Osteoblast (primary cell): ENCODE results near the gene TNFRSF4. TPM values are rescaled to one million over a fixed set of nuclear protein-coding genes. Genes with fewer than 3 reads are reported as not detected.

ENCODE experiments used
- DNase-seq: peaks from one replicate; pipeline ENCODE4 v3.0.0; 2011; ENCODE audit warnings: low spot score, mixed read lengths; ENCODE audit not compliant: insufficient read length; ENCODE audit errors: missing footprints
- H2AFZ ChIP-seq: 2 replicates; pipeline ENCODE4 v1.6.0; 2011; ENCODE audit warnings: mild to moderate bottlenecking, low read length
- H3K27ac ChIP-seq: 2 replicates; pipeline ENCODE4 v1.5.1; 2011; ENCODE audit warnings: mild to moderate bottlenecking, low read depth, low read length, moderate library complexity
- H3K27me3 ChIP-seq: 2 replicates; pipeline ENCODE4 v1.6.0; 2012; ENCODE audit warnings: mild to moderate bottlenecking, control low read depth, inconsistent platforms, low read length, moderate library complexity; ENCODE audit not compliant: insufficient read depth
- H3K36me3 ChIP-seq: 2 replicates; pipeline ENCODE4 v1.5.1; 2011; ENCODE audit warnings: mild to moderate bottlenecking, low read length, control low read depth, moderate library complexity; ENCODE audit not compliant: insufficient read depth
- H3K4me1 ChIP-seq: 2 replicates; pipeline ENCODE4 v1.5.1; 2011; ENCODE audit warnings: mild to moderate bottlenecking, low read length, control low read depth, moderate library complexity; ENCODE audit not compliant: insufficient read depth
- H3K4me2 ChIP-seq: 2 replicates; pipeline ENCODE4 v1.6.0; 2011; ENCODE audit warnings: mild to moderate bottlenecking, low read length; ENCODE audit not compliant: insufficient read depth
- H3K4me3 ChIP-seq: fragments of 200-600 bp; sonication (generic); 3 replicates; pipeline ENCODE4 v1.5.1; 2012; ENCODE audit warnings: mild to moderate bottlenecking, low read length, inconsistent platforms; ENCODE audit not compliant: insufficient read depth
- H3K79me2 ChIP-seq: 2 replicates; pipeline ENCODE4 v1.6.0; 2012; ENCODE audit warnings: mild to moderate bottlenecking, low read length, control low read depth, inconsistent platforms; ENCODE audit not compliant: insufficient read depth
- H3K9me3 ChIP-seq: 2 replicates; pipeline ENCODE4 v1.5.1; 2011; ENCODE audit warnings: low read depth, low read length, control low read depth
- H4K20me1 ChIP-seq: 2 replicates; pipeline ENCODE4 v1.6.0; 2012; ENCODE audit warnings: mild to moderate bottlenecking, low read length, control low read depth; ENCODE audit not compliant: insufficient read depth
- CTCF ChIP-seq: IDR thresholded peaks from 2 replicates; pipeline ENCODE4 v1.5.1; 2011; ENCODE audit warnings: mild to moderate bottlenecking, low read depth, low read length, moderate library complexity; ENCODE audit errors: extremely low read depth
- total RNA-seq: library from RNA; depleted of rRNA; stranded (reverse); fragments of >200 nt; gene quantifications from 2 replicates; pipeline ENCODE4 v1.2.3, GENCODE V29; 2012

Gene TNFRSF4
- total RNA-seq, 1 donor = under 0.01 TPM

- no peak overlapping the region for H3K4me3 ChIP-seq
- H3K27ac ChIP-seq = no peak overlapping the region
- H3K27me3 ChIP-seq = peaks cover 11% of the 10 kb centered on the region
- DNase-seq = peak; percentile 88
- H3K79me2 ChIP-seq = no peaks in the 10 kb centered on the region
- no peak overlapping the region for H3K4me2 ChIP-seq
- no peaks in the 10 kb centered on the region for H4K20me1 ChIP-seq
- peaks cover 3% of the 10 kb centered on the region for H3K4me1 ChIP-seq
- H2AFZ ChIP-seq = no peak overlapping the region
- TF ChIP-seq CTCF = no peak
- no peaks in the 10 kb centered on the region for H3K9me3 ChIP-seq
- H3K36me3 ChIP-seq = no peaks in the 10 kb centered on the region
Measured at GRCh38 chr1:1202831-1203560, 11.0 kb downstream of the TNFRSF4 start.

DNA sequence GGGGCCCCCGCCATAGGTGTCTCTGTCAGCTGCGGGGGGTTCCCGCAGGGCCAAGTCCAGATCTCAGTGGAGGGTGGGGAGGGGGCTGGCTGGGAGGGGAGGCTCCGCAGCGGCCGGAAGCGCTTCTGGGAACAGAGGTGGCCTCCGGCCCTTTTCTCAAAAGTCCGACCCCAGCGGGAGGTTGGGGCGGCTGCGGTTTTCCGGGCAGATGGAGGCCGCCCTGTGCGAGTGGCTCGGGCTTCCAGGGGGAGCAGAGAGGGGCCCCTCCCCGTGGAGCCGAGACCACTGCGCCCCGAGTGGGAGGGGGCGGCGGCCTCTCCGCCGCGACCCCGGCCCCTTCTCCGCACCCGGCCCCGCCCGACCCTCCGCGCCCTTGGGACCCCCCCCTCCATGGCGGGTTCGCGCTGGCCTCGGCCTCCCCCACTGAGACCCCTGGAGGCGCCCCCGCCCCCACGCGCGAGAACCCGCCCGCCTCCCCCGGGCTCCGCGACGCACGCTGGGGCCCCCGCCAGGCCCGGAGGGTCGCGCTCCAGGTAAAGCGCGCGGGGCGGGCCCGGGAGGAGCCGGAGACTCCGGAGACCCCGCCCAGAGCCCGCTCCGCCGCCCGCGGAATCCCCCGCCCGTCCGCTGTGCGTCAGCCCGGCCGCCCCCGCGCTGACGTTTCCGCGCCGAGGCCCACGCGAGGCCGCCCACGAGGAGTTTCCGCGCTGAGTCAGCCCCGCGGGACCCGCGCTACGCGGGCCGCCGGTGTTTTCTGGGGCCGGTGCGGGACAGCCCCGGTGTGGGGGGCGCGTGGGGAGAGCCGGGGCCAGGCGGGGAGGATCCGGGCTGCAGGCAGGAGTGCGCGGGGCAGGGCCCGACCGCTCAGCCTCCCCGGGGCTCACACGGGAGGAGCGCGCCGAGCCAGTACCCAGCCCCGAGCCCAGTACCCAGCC is 12.8 kb downstream of the TNFRSF4 start:
- H3K4me3 ChIP-seq = peak overlapping the region; percentile 59
- H2AFZ ChIP-seq = no peak overlapping the region

GRCh38 chr1:1199961-1200875 is 13.7 kb downstream of the TNFRSF4 start:
- TF ChIP-seq CTCF = no peak
- Histone ChIP-seq H3K4me1 (no peaks in the 10 kb centered on the region), H3K79me2 (no peaks in the 10 kb centered on the region), H4K20me1 (no peaks in the 10 kb centered on the region), H3K27ac (no peak overlapping the region), H3K9me3 (no peaks in the 10 kb centered on the region), H3K27me3 (no peaks in the 10 kb centered on the region), H3K4me3 (no peak overlapping the region), H2AFZ (no peak overlapping the region), H3K36me3 (no peaks in the 10 kb centered on the region), H3K4me2 (no peak overlapping the region)
- DNase-seq = peak; percentile 94

More for the DNA sequence above, 12.8 kb downstream of the TNFRSF4 start:
- Histone ChIP-seq H3K79me2 (no peaks in the 10 kb centered on the region), H4K20me1 (no peaks in the 10 kb centered on the region), H3K36me3 (no peaks in the 10 kb centered on the region), H3K27me3 (peaks cover 1% of the 10 kb centered on the region), H3K27ac (no peak overlapping the region), H3K9me3 (no peaks in the 10 kb centered on the region), H3K4me2 (peak overlapping the region; percentile 39), H3K4me1 (no peaks in the 10 kb centered on the region)
- no peak for TF ChIP-seq CTCF
- DNase-seq = peak; percentile 99
